Measurements from ENCODE around the gene FOXP1. TPM values are rescaled to one million over a fixed set of nuclear protein-coding genes. Genes with fewer than 3 reads are reported as not detected.

FOXP1 gene
- total RNA-seq, 1 donor from 2014 or later, result 195 TPM

GRCh38 chr3:71194785-71195184, 388.7 kb downstream of the FOXP1 start:
- H3K4me1 Mint-ChIP-seq (ENCODE audit: unreplicated experiment), result peaks cover 59% of the 10 kb centered on the region
- no peak for TF ChIP-seq CTCF (IDR thresholded peaks at IDR 0.05)
- no peak overlapping the region for H3K27ac Mint-ChIP-seq (ENCODE audit: unreplicated experiment)
- no peaks in the 10 kb centered on the region for H3K27me3 Mint-ChIP-seq (ENCODE audit: unreplicated experiment)
- H3K9me3 Mint-ChIP-seq (ENCODE audit: unreplicated experiment), result no peaks in the 10 kb centered on the region
- no peak overlapping the region for H3K4me3 Mint-ChIP-seq (ENCODE audit: unreplicated experiment)
- H3K36me3 Mint-ChIP-seq (ENCODE audit: unreplicated experiment), result peaks cover 27% of the 10 kb centered on the region
- DNase-seq (ENCODE audit: extremely low spot score, unreplicated experiment), result no peak

GRCh38 chr3:71191031-71191482, 392.5 kb downstream of the FOXP1 start:
- Mint-ChIP-seq H3K4me3 (ENCODE audit: unreplicated experiment) (no peak overlapping the region), H3K36me3 (ENCODE audit: unreplicated experiment) (peaks cover 19% of the 10 kb centered on the region), H3K27ac (ENCODE audit: unreplicated experiment) (peak overlapping the region; percentile 21), H3K9me3 (ENCODE audit: unreplicated experiment) (no peaks in the 10 kb centered on the region), H3K4me1 (ENCODE audit: unreplicated experiment) (peaks cover 60% of the 10 kb centered on the region), H3K27me3 (ENCODE audit: unreplicated experiment) (no peaks in the 10 kb centered on the region)
- no peak for DNase-seq (ENCODE audit: extremely low spot score, unreplicated experiment)
- TF ChIP-seq CTCF (IDR thresholded peaks at IDR 0.05), result no peak

- no peak for DNase-seq (ENCODE audit: extremely low spot score, unreplicated experiment)
- Mint-ChIP-seq H3K9me3 (ENCODE audit: unreplicated experiment) (no peaks in the 10 kb centered on the region), H3K4me3 (ENCODE audit: unreplicated experiment) (no peak overlapping the region), H3K36me3 (ENCODE audit: unreplicated experiment) (peaks cover 28% of the 10 kb centered on the region), H3K27me3 (ENCODE audit: unreplicated experiment) (no peaks in the 10 kb centered on the region), H3K27ac (ENCODE audit: unreplicated experiment) (no peak overlapping the region), H3K4me1 (ENCODE audit: unreplicated experiment) (peaks cover 52% of the 10 kb centered on the region)
- no peak for TF ChIP-seq CTCF (IDR thresholded peaks at IDR 0.05)
Measured at GRCh38 chr3:71189480-71189879, 394.0 kb downstream of the FOXP1 start.

- Mint-ChIP-seq H3K9me3 (ENCODE audit: unreplicated experiment) (no peaks in the 10 kb centered on the region), H3K4me1 (ENCODE audit: unreplicated experiment) (peaks cover 35% of the 10 kb centered on the region), H3K27me3 (ENCODE audit: unreplicated experiment) (no peaks in the 10 kb centered on the region), H3K27ac (ENCODE audit: unreplicated experiment) (no peak overlapping the region), H3K4me3 (ENCODE audit: unreplicated experiment) (no peak overlapping the region), H3K36me3 (ENCODE audit: unreplicated experiment) (peaks cover 27% of the 10 kb centered on the region)
- no peak for DNase-seq (ENCODE audit: extremely low spot score, unreplicated experiment)
- TF ChIP-seq CTCF (IDR thresholded peaks at IDR 0.05), result no peak
Measured at GRCh38 chr3:71187715-71188114, 395.8 kb downstream of the FOXP1 start.

- H3K27me3 Mint-ChIP-seq (ENCODE audit: unreplicated experiment), result no peaks in the 10 kb centered on the region
- H3K36me3 Mint-ChIP-seq (ENCODE audit: unreplicated experiment), result peaks cover 25% of the 10 kb centered on the region
- TF ChIP-seq CTCF (IDR thresholded peaks at IDR 0.05), result no peak
- H3K4me3 Mint-ChIP-seq (ENCODE audit: unreplicated experiment), result no peak overlapping the region
- no peak overlapping the region for H3K27ac Mint-ChIP-seq (ENCODE audit: unreplicated experiment)
- no peak for DNase-seq (ENCODE audit: extremely low spot score, unreplicated experiment)
- no peaks in the 10 kb centered on the region for H3K9me3 Mint-ChIP-seq (ENCODE audit: unreplicated experiment)
- H3K4me1 Mint-ChIP-seq (ENCODE audit: unreplicated experiment), result peaks cover 31% of the 10 kb centered on the region
Measured at GRCh38 chr3:71186801-71187200, 396.7 kb downstream of the FOXP1 start.
